Head of caudate nucleus (tissue), 42 donors: ENCODE measurements around the gene SEC16A.
A peak's percentile ranks its signal among the peaks of the same experiment; 100 is the strongest.

Source experiments
- DNase-seq, 42 donors: peaks; one replicate each; pipeline versions ENCODE4 v3.0.0 to v3.0.0-alpha.2; 2020 to 2021; ENCODE audit warnings: mixed read lengths in 7 of 42
- intact Hi-C: fragments of 100-400 bp; cut with DNase I; formaldehyde crosslinking; loops from one replicate; pipeline ENCODE4 v1.15.0; 2022

Gene SEC16A

DNA sequence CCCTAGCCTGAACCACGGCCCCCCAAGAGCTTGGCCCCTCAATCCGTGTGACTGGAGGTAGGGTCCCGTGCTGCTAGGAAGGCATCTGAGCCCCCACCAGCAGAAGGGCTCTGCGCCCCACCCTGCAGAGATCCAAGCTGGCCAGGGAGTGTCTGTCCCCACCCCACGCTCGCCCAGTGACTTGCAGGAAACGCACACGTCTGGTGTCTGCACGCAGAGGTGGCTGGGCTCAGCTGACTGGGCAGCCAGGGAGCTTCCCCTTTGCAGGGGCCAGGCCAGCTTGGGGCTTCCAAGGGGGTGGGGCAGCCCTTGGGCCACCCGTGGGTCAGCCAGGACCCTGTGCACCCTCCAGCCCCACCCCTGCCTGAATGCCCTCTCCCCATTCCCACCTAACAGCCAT lies 38.7 kb upstream of the SEC16A start:
- intact Hi-C loops, result no loop called here
- DNase-seq, result peak in 4 of 42 donors; percentile 29 to 48 (median 46)

DNA sequence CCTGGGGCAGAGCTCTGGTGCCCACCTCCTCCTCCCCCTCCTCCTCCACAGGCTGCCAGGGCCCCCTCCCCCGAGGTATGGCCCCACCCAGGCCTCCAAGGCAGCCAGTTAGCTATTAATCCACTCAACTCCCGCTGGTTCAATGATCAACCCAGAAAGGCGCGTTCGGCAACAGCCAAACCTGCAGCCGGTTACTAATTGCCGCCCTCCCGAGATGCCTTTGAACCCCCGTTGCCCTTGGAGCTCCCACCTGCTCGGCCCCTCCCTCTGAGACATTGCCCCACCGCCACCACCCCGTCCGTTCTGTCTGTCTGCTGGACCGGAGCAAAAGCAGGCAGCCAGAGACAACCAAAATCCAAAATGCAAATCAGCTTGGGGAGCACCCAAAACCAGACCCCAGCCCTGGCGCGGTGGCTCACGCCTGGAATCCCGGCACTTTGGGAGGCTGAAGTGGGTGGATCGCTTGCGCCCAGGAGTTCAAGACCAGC lies 37.3 kb upstream of the SEC16A start:
- intact Hi-C loops, result no loop called here
- no peak for DNase-seq

DNA sequence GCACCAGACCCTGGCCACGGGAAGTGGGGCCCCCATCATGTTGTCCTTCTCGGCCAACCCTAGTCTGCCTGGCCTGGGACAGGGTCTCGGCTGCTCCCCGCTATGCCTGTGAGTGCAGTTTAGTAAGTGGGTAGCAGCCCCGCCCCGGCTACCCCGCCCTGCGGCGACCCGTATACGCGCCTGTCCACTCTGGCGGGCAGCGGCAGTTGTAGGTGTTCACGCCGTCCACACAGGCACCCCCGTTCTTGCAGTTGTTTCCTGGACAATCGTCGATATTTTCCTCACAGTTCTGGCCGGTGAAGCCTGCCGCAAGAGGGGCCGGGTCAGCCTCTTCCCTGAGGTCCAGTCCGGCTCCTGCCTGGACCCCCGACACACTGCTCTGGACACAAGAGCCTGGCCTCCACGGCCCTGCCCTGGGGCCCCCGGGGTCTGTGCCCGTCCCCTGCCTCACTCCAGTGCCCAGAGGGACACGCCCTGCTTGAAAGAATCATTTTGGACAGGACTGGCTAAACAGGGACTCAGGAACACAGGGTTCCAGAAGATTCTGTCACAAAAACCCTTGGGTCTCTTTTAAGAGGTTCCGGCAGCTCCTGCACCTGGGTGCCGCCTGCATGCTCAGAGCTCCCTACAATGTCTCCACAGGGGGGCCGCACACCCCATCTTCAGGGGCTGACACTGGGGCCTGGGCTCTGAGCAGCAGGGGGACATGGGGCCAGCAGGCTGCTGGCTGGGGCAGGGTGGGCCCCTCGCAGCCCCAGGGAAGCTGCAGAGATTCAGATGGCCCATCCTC lies 36.6 kb upstream of the SEC16A start:
- no peak for DNase-seq
- intact Hi-C loops, result no loop called here

DNA sequence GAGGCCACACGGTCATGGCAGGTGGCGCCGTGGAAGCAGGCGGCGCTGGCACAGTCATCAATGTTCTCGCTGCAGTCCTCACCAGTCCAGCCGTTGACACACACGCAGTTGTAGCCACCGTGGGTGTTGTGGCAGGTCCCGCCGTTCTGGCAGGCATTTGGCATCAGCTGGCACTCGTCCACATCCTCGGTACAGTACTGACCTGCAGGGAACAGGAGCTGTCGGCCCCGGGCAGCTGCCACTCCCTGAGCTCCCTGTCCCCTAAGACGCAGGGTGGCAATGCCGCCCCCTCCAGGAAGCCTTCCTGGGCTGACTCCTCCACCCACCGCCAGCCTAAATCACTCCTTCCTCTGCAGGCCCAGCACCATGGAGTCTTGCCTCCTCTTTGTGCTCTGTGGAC lies 35.8 kb upstream of the SEC16A start:
- DNase-seq, result no peak
- intact Hi-C loops, result no loop called here

DNA sequence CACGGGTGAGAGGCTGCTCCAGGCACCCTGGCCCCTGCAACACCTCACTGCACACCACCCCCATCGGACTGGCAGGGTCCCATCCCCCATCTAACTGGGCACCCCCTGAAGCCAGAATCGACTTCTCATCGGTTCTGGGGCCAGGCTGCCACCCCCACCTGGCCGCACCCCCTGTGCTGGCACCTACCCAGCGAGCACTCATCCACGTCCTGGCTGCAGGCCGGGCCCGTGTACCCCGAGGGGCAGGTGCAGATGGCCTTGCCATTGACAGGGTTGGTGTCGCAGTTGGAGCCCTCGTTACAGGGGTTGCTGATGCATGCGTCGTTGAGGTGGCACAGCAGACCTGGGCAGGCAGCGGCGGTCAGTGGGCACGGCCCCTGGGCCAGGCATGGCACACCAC lies 35.1 kb upstream of the SEC16A start:
- intact Hi-C loops, result no loop called here
- no peak for DNase-seq

DNA sequence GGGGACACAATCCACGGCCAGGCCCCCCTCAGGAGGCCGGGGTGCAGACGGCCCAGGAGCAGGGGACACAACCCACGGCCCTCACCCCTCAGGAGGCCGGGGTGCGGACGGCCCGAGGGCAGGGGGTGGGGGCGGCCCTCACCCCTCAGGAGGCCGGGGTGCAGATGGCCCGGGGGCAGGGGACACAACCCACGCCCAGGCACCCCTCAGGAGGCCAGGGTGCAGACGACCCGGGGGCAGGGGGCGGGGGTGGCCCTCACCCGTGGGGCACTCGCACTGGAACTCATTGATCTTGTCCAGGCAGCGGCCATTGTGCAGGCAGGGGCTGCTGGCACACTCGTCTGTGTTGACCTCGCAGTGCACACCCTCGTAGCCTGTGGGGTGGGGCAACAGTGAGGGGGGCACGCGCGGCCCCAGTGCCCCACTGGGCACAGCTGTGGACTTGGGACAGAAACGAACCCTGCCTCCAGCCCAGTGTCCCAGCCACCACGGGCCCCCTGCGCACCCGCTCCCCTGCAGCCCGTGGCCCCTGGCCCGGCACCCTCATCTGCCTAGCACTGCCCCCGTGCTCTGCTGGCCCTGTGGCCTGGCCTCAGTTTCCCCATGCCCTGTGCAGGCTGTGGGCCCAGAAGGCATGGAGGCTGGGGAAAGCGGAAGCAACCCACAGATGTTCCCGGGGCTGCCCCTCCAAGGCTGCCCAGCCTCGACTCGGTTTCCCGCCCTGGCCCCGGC lies 34.3 kb upstream of the SEC16A start:
- intact Hi-C loops, result no loop called here
- no peak for DNase-seq

DNA sequence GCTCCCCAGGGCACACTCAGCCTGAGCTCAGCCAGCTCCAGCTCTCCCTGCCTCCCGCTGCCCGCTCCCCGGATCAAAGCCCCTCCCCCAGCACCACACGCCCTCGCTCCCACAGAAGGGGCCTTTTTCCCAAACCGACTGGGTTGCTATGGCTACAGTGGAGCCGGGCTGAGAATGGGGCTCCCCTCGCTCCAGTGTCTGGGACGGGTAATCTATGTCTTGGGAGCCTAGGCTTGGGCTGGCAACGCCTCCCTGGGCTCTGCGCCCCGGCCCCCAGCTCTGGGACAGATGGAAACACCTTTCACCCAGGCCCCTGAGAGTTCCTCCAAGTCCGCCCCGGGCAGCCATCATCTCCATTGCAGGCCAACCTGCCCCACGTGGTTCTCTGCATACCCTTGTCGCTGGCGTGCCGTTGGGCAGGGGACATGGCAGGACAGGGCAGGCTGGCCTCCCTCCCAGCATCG lies 33.4 kb upstream of the SEC16A start:
- intact Hi-C loops, result no loop called here
- peak; percentile 51 to 89 (median 73) for DNase-seq

DNA sequence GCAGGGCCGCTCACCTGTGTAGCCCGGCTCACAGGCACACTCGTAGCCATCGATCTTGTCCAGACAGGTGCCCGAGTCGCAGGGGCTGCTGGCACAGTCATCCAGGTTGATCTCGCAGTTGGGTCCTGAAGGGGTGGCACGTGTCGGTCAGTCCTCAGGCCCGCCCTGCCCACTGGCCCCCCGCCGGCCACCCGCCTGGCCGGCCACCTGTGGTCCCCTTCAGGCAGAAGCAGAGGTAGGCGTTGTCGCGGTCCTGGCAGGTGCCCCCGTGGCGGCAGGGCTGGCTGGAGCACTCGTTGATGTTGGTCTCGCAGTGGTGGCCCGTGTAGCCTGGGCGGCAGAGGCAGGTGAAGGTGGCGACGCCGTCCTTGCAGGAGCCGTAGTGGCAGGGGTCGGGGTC lies 32.4 kb upstream of the SEC16A start:
- no peak for DNase-seq
- intact Hi-C loops, result no loop called here

DNA sequence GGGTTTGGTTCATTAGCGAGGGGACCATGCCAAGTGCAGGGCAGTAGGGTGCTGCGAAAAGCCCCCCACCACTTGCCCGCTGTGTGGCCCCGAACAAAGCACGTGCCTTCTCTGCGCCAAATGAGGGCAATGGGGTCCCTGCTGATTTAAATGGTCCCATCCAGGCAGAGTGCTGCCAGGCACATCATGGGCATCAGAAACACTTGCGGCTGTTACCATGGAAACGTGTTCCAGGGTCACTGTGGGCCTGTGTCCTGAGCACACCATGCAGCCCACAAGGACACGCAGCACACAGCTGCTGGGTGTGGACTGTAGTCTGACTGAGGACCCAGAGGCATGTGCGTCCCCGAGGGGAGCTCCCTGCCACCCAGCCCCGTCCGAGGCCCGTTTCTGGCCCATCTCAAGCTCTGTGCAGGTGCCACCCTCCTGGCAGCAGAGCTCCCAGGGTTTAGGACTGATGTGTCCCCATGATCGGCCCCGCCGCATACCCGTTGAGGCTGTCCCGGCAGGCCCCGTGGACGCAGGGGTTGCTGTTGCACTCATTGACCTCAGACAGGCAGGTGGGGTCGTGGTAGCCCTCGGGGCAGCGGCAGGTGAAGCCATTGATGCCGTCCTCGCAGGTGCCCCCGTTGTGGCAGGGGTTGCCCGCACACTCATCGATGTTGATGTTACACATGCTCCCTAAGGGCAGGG lies 31.3 kb upstream of the SEC16A start:
- DNase-seq, result peak in 14 of 42 donors; percentile 48 to 74 (median 61)
- intact Hi-C loops, result no loop called here

DNA sequence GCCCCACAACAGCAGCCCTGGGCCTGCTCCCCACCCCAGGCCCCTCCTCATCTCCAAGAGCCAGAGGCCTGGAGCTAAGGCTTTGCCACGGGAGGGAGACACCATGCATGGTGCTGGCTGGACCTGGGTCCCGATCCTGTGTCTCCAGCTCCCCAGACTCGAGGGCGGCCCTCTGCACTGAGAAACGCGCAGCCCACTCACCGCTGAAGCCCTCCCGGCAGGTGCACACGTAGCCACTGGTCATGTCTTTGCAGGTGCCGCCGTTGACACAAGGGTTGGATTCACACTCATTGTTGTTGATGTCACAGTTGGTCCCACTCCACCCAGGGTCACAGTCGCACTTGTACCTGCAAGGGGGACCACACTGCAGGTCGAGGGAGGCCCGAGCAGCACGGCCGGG lies 30.4 kb upstream of the SEC16A start:
- intact Hi-C loops, result loop anchor here (2.0 kb wide), 1 partner anchor 32 kb away; no protein-coding TSS in a partner anchor
- DNase-seq, result no peak

DNA sequence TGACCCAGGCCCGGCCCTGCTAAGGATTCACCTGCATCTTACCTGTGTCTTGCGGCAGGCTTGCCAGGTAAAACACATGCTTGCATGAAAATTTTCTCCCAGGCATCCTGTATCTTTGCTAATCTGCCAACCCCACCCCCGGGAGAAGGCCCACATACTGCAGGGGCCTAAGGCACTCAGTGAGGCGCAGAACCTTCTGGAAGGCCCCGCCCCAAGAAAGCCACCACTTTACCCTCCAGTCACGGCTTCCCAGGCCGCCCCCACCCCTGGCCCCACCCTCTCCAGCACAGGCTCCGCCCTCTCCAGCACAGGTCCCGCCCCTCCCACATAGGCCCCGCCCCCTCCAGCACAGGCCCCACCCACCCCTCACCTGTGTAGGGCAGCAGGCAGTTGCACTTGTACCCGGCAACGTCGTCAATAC lies 29.8 kb upstream of the SEC16A start:
- intact Hi-C loops, result loop anchor here (2.0 kb wide), 1 partner anchor 32 kb away; no protein-coding TSS in a partner anchor
- DNase-seq, result peak in 6 of 42 donors; percentile 40 to 73 (median 44)

DNA sequence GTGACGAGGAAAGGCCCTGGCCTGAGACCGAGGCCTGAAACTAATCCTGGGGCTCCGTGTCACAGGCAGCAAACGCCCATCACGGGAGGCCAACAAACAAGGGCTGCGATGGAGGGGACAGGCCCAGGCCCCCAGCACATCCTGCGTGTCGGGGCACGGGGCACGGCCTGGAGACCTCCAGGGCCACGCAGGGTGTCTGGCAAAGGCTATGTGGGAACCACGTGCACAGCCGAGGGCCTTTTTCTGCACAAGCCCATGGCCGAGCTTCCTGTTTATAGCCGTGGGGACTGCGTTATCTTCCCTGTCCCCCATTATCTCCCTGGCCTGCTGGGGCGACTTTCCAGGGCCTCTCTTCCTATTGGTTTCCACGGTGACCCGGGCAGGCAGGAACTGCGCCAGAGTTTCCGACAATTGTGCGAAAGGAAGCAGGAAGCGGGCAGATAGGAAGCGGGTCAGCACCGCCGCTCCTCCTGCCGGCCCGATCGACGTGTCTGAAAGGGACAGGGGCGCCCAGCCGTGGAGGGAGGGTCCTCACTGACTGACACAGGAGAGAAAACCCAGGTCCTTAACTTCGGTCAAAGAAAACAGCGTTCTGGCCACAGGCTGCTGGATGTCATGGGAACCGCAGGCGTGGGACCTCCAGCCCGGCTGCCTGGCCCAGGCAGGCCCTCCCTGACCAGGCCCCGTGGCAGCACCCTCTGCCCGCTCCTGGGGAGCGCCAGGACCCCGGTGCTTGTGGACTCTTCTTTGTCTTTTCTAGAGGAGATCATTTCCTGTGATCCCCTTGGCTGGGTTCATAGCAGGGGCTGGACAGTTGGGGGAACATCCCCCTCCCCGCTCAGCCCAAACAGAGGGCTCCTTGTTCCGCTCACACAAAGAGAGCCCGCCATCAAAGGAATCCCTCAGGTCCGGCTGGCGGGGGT lies 29.1 kb upstream of the SEC16A start:
- intact Hi-C loops, result loop anchor here (2.0 kb wide), 1 partner anchor 33 kb away; no protein-coding TSS in a partner anchor
- peak; percentile 69 to 95 (median 87) for DNase-seq

DNA sequence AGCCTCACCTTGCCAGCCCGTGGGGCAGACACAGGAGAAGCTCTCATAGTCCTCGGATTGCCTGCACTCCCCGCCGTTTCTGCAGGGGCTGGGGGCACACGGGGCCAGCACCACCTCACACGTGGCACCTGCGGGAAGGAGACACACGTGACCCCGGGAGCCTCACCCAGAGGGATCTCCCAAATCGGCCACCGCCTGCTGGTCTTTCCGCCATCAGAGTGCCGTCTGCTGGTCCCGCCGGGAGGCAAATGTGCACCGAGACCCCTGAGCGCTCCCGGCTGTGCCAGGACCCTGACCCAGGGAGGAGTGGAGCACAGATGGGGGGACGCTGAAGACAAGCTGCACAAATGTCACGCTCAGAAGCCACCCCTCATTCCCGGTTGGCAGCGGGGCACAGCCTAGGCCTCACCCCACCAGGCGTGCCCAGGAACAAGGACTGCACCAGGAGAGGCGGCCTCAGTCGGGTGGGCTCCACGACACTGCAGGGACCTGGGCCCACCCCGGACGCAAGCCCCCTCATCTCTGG lies 28.4 kb upstream of the SEC16A start:
- DNase-seq, result no peak
- intact Hi-C loops, result no loop called here

DNA sequence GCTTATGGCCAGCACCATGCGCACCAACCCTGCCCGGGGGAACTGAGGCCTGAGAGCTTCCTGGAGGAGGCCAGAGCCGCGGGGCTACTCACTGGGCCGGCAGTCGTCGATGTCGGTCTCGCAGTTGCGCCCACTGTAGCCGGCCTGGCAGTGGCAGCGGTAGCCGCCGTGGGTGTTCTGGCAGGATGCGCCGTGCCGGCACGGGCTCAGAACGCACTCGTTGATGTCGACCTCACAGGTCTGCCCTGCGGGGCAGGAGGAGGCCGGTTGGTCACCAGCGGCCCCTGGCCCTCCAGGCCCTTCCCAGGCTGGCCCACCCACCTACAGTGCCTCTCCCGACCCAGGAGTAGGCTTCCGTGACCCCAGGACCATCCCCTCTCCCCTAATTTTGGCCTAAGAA lies 27.7 kb upstream of the SEC16A start:
- no peak for DNase-seq

DNA sequence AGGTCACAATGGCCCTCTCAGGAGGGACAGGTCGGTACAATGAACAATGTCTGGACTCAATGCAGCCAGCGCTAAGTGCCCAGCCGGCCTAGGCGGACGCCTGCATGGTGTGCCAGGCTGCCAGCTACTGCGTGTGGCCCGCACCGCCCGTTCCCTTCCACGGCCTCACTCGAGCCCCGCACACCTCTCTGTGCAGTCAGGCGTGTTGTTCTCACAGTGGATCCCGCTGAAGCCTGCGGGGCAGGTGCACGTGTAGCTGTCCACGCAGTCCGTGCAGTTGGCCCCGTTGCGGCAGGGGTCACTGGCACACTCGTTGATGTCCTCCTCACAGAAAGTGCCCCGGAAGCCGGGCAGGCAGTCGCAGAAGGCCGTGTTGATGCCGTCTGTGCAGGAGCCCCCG lies 26.7 kb upstream of the SEC16A start:
- no peak for DNase-seq
- intact Hi-C loops, result no loop called here

More for the DNA sequence above, 27.7 kb upstream of the SEC16A start:
- intact Hi-C loops, result no loop called here

DNA sequence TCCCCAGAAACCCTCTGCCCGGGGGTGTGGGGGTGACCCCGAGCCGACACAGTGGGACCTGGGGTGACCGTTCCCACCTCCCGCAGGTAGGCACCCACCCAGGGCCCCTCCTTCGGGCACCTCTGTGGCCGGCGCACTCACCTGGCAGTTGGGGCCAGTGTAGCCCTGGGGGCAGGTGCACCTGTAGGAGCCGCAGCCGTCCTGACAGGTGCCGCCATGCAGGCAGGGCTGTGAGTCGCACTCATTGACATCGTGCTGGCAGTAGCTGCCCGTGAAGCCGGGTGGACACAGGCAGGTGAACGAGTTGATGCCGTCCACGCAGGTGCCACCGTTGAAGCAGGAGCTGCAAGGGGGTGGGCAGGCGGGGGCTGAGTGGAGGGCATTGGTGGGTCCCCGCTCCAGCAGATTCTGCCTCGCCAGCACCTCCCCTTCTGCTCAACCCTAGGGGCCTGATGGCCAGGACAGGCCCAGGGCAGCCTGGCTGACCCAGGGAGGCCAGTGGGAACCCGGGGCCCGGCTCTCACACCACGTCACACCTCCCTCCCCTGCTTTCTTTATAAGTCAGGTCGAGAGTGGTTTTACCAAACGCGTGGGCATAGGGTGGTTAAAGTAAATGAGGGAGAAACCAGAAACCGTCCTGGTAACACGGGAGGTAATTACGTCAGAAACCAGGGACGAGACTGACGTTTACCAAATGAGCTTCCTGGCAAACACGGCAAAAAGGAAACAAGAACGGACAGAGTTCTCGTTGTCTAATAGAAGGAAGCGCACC lies 26.1 kb upstream of the SEC16A start:
- no peak for DNase-seq
- intact Hi-C loops, result no loop called here

DNA sequence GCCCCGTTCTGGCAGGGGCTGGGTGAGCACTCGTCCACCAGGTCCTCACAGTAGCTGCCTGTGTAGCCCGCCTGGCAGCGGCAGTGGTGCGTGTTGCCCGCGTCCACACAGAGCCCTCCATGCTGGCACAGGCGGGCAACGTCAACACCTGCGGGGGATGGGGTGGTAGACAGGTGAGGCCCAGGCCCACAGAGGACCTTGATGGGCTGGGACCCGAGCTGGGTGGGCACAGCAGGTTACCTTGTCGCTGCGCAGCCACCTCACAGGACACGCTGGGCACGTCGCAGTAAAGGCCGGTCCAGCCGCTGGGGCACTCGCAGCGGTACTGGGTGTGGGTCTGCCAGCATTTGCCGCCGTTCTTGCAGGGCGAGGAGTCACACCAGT lies 25.1 kb upstream of the SEC16A start:
- intact Hi-C loops, result no loop called here
- no peak for DNase-seq
